HepG2 (cell line): ENCODE results near the gene RNF149.

Experiments
- SMC3 ChIP-seq: IDR thresholded peaks from 2 replicates; pipeline ENCODE4 v1.6.1; 2011; ENCODE audit warnings: low read length, improper control_type of control experiment
- TF ChIP-seq, protein P1 (sequence below): sonication (generic); formaldehyde crosslinking; IDR thresholded peaks from 2 replicates; pipeline ENCODE4 v1.4.0; 2020; ENCODE audit warnings: missing genetic modification reagents

DNA sequence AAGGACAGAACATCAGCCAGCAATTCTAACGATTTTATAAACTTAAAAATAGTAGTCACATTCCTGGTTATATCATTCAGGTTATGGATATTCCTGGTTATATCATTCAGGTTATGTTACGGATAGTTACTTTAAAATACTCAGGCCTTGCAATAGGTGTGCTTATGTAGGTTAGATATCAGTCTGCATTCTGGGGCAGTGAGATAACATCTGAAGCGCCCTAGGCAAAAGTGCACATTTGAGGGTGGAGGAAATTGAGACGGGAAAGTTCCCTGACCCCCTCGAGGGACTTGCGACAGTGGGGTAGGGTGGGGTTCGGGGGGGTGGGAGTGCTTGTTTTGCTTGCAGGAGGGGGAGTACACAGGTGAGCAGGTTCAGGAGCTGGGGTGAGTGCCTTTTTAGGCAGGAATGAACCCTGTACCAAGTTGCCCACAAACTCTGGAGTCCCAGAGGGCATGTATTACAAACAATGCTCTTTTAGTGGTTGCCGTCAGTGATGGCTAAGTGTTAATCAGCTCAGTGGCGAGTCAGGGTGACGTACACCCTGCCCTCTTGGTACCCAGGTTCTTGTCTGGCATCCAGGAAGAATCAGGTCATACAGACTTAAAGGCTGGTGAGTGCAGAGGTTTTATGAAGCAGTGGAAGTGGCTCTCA, 47.0 kb upstream of the RNF149 start:
- no peak for TF ChIP-seq SMC3
- TF ChIP-seq, protein P1, sequence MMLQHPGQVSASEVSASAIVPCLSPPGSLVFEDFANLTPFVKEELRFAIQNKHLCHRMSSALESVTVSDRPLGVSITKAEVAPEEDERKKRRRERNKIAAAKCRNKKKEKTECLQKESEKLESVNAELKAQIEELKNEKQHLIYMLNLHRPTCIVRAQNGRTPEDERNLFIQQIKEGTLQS (CRISPR knock-in tag) = no peak
